D721Med (cell line): ENCODE measurements around the gene SUCLG2.

Experiments
- DNase-seq: peaks from one replicate; pipeline ENCODE4 v3.0.0; 2011; ENCODE audit warnings: low spot score; ENCODE audit not compliant: insufficient read length
- FAIRE-seq: peaks from 2 replicates; lab custom pipeline; 2011; peaks lifted over from hg19 to GRCh38; lab: Jason Lieb, UNC
- TF ChIP-seq, protein P1 (sequence below): IDR thresholded peaks from 2 replicates; pipeline ENCODE4 v1.5.1; 2012; ENCODE audit warnings: mild to moderate bottlenecking, control low read depth; ENCODE audit not compliant: insufficient read depth; ENCODE audit errors: missing control alignments

SUCLG2 gene

GRCh38 chr3:67431887-67432286, 222.5 kb downstream of the SUCLG2 start:
- TF ChIP-seq, protein P1, sequence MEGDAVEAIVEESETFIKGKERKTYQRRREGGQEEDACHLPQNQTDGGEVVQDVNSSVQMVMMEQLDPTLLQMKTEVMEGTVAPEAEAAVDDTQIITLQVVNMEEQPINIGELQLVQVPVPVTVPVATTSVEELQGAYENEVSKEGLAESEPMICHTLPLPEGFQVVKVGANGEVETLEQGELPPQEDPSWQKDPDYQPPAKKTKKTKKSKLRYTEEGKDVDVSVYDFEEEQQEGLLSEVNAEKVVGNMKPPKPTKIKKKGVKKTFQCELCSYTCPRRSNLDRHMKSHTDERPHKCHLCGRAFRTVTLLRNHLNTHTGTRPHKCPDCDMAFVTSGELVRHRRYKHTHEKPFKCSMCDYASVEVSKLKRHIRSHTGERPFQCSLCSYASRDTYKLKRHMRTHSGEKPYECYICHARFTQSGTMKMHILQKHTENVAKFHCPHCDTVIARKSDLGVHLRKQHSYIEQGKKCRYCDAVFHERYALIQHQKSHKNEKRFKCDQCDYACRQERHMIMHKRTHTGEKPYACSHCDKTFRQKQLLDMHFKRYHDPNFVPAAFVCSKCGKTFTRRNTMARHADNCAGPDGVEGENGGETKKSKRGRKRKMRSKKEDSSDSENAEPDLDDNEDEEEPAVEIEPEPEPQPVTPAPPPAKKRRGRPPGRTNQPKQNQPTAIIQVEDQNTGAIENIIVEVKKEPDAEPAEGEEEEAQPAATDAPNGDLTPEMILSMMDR, result no peak
- DNase-seq (no peak), FAIRE-seq (no peak)

DNA sequence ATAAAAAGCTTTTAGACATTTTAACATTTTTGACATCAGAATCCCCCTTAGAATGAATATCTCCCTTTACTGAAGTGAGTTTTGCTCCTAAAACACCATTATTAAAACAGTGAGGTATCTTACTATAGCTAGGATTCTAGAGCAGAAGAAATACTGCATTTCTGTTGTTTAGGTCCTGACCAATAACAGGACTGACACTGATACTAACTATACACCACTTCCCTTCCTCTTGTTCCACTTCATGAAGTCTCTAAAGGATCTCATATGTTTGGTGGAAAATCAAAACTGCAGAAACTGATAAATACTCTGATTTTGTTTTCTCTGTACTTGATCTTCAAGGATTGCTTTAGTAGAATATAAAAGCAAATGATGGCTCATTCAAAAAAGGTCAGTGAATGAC, 230.7 kb downstream of the SUCLG2 start:
- no peak for FAIRE-seq
- TF ChIP-seq, protein P1, result no peak
- no peak for DNase-seq

GRCh38 chr3:67421912-67422311, 232.5 kb downstream of the SUCLG2 start:
- FAIRE-seq, result no peak

DNA sequence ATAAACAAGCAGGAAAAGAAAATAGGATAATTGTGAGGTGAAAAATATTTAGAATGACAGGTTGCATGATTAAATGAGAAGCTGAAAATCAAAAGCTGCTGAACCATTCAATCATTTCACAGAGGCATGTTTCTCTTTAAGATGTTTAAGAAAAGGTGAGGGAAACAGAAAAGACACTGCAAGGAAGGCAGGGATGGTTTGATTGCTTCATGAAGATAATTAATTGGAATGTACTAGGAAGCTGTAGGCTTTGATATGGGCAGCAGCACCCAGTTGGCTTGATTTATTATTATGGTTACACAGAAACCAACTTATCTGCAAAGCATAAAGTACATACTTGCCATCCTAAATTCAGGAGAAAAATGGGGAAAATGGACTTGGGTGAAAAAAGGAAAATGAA, 234.6 kb downstream of the SUCLG2 start:
- FAIRE-seq (no peak), DNase-seq (no peak)
- TF ChIP-seq, protein P1, result no peak

More at GRCh38 chr3:67421912-67422311, 232.5 kb downstream of the SUCLG2 start:
- TF ChIP-seq, protein P1, result no peak
- no peak for DNase-seq

GRCh38 chr3:67419218-67419529, 235.2 kb downstream of the SUCLG2 start:
- TF ChIP-seq, protein P1, result no peak
- no peak for FAIRE-seq
- no peak for DNase-seq

GRCh38 chr3:67418426-67419217, 235.8 kb downstream of the SUCLG2 start:
- DNase-seq (no peak), FAIRE-seq (no peak)
- TF ChIP-seq, protein P1, result no peak

DNA sequence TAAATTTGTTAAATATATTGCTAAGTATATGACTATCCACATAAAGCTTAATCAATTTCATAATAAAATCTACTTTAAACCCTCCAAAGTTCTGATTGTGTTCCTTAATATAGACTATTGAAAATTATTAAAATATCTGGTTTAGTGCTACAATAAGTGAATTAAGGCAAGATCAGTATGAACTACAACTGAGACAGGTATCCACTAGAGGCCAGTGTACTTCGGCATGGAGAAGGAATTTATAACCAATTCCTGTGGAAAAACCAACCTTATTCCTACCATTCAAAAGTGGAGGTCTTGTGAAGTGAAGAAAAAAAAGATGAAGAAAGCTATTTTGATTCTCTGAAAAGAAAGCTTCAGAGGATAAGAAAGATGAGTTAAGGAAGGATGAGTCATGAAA, 237.7 kb downstream of the SUCLG2 start:
- DNase-seq (no peak), FAIRE-seq (no peak)
- TF ChIP-seq, protein P1, result no peak
